Measurements from ENCODE around the gene GLYATL1B.
"Not testable (repeated sequence)": the region's sequence is repeated elsewhere in the genome, so short reads cannot be mapped to it uniquely, and the experiment has no call there.

Gene GLYATL1B

GRCh38 chr11:59076876-59077571 lies 9.1 kb upstream of the GLYATL1B start:
- FAIRE-seq (peak; percentile 96), DNase-seq (ENCODE audit: insufficient read length) (no peak)
- TF ChIP-seq TAF1 (IDR thresholded peaks at IDR 0.05; ENCODE audit: borderline replicate concordance, low read depth, low read length): no peak
- TF ChIP-seq POLR2AphosphoS5 (IDR thresholded peaks at IDR 0.05; ENCODE audit: low read depth, low read length): no peak
- no peak for TF ChIP-seq POLR2A (IDR thresholded peaks at IDR 0.05; ENCODE audit: low read depth, low read length)

- no peak for TF ChIP-seq POLR2A (IDR thresholded peaks at IDR 0.05; ENCODE audit: low read depth, low read length)
- no peak for TF ChIP-seq POLR2AphosphoS5 (IDR thresholded peaks at IDR 0.05; ENCODE audit: low read depth, low read length)
- no peak for TF ChIP-seq TAF1 (IDR thresholded peaks at IDR 0.05; ENCODE audit: borderline replicate concordance, low read depth, low read length)
- FAIRE-seq (peak; percentile 89), DNase-seq (ENCODE audit: insufficient read length) (no peak)
Measured at GRCh38 chr11:59078435-59078834, 7.7 kb upstream of the GLYATL1B start.

GRCh38 chr11:59079086-59079485 lies 7.0 kb upstream of the GLYATL1B start:
- DNase-seq (ENCODE audit: insufficient read length): no peak
- FAIRE-seq: no peak
- TF ChIP-seq TAF1 (IDR thresholded peaks at IDR 0.05; ENCODE audit: borderline replicate concordance, low read depth, low read length) (no peak), POLR2AphosphoS5 (IDR thresholded peaks at IDR 0.05; ENCODE audit: low read depth, low read length) (no peak), POLR2A (IDR thresholded peaks at IDR 0.05; ENCODE audit: low read depth, low read length) (no peak)

- FAIRE-seq: peak; percentile 67
- not testable (repeated sequence) for DNase-seq (ENCODE audit: insufficient read length)
Measured at GRCh38 chr11:59080421-59080820, 5.7 kb upstream of the GLYATL1B start.

GRCh38 chr11:59081430-59082020 lies 4.6 kb upstream of the GLYATL1B start:
- FAIRE-seq: peak; percentile 63
- not testable (repeated sequence) for DNase-seq (ENCODE audit: insufficient read length)

- DNase-seq (ENCODE audit: insufficient read length) (no peak), FAIRE-seq (peak; percentile 83)
- no peak for TF ChIP-seq POLR2AphosphoS5 (IDR thresholded peaks at IDR 0.05; ENCODE audit: low read depth, low read length)
- TF ChIP-seq POLR2A (IDR thresholded peaks at IDR 0.05; ENCODE audit: low read depth, low read length): no peak
- TF ChIP-seq TAF1 (IDR thresholded peaks at IDR 0.05; ENCODE audit: borderline replicate concordance, low read depth, low read length): no peak
Measured at GRCh38 chr11:59088162-59088561, 2.1 kb downstream of the GLYATL1B start.

GRCh38 chr11:59093576-59093975 lies 7.5 kb downstream of the GLYATL1B start:
- not testable (repeated sequence) for DNase-seq (ENCODE audit: insufficient read length)
- FAIRE-seq: peak; percentile 79

- DNase-seq (ENCODE audit: insufficient read length): not testable (repeated sequence)
- FAIRE-seq: peak; percentile 93
Measured at GRCh38 chr11:59095225-59095624, 9.1 kb downstream of the GLYATL1B start.

- FAIRE-seq; DNase-seq (ENCODE audit: insufficient read length): not testable (repeated sequence)
Measured at GRCh38 chr11:59095972-59096575, 10.0 kb downstream of the GLYATL1B start.

- TF ChIP-seq POLR2A (IDR thresholded peaks at IDR 0.05; ENCODE audit: low read depth, low read length): no peak
- TF ChIP-seq TAF1 (IDR thresholded peaks at IDR 0.05; ENCODE audit: borderline replicate concordance, low read depth, low read length): no peak
- no peak for TF ChIP-seq POLR2AphosphoS5 (IDR thresholded peaks at IDR 0.05; ENCODE audit: low read depth, low read length)
- DNase-seq (ENCODE audit: insufficient read length) (no peak), FAIRE-seq (peak; percentile 95)
Measured at GRCh38 chr11:59097113-59097708, 11.1 kb downstream of the GLYATL1B start.

- TF ChIP-seq POLR2AphosphoS5 (IDR thresholded peaks at IDR 0.05; ENCODE audit: low read depth, low read length) (0 out of 2 replicates have a peak, but pooled peaks have one; percentile 18), POLR2A (IDR thresholded peaks at IDR 0.05; ENCODE audit: low read depth, low read length) (peak; percentile 52; the same call in 1 of the 2 replicates), TAF1 (IDR thresholded peaks at IDR 0.05; ENCODE audit: borderline replicate concordance, low read depth, low read length) (0 out of 2 replicates have a peak, but pooled peaks have one; percentile 20)
- DNase-seq (ENCODE audit: insufficient read length); FAIRE-seq: not testable (repeated sequence)
Measured at GRCh38 chr11:59097938-59098337, 11.8 kb downstream of the GLYATL1B start.

- TF ChIP-seq TAF1 (IDR thresholded peaks at IDR 0.05; ENCODE audit: borderline replicate concordance, low read depth, low read length) (no peak), POLR2AphosphoS5 (IDR thresholded peaks at IDR 0.05; ENCODE audit: low read depth, low read length) (peak; percentile 49; the same call in 1 of the 2 replicates), POLR2A (IDR thresholded peaks at IDR 0.05; ENCODE audit: low read depth, low read length) (peak; percentile 44; the same call in 1 of the 2 replicates)
- FAIRE-seq (peak; percentile 100), DNase-seq (ENCODE audit: insufficient read length) (peak; percentile 39)
Measured at GRCh38 chr11:59102259-59102765, 16.2 kb downstream of the GLYATL1B start.
